GM19395 (cell line): ENCODE results near the gene S100P.
"Not testable (repeated sequence)": the region's sequence is repeated elsewhere in the genome, so short reads cannot be mapped to it uniquely, and the experiment has no call there.

Source experiments
- ATAC-seq: cut with Tn5 transposase; IDR thresholded peaks from one replicate; pipeline ENCODE4 v1.9.1; 2021; ENCODE audit warnings: mild to moderate bottlenecking, moderate library complexity; ENCODE audit not compliant: unreplicated experiment

The S100P gene

DNA sequence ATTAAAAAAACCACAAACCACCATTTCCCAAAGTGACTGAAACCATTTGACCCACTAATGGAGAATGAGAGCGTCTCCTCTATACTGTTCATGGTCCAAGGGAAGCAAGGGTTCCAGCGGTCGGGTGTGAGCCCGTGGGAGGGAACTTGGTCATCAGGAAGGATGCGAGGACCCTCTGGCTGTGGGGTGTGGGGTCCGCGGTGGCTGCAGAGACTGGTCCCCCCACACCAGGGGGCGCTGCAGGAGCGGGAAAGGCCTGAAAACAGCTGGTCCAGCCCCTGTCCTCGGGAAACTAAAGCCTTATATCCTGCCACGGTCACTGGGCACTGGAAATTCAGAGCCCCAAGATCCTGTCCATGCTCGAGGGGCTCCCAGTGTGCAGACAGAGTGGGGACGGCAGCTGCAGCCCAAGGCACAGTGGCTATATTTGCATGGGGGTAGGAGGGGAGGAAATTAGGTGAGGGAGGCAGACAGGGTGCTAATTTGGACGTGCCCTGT is 26.6 kb downstream of the S100P start:
- no peak for ATAC-seq

DNA sequence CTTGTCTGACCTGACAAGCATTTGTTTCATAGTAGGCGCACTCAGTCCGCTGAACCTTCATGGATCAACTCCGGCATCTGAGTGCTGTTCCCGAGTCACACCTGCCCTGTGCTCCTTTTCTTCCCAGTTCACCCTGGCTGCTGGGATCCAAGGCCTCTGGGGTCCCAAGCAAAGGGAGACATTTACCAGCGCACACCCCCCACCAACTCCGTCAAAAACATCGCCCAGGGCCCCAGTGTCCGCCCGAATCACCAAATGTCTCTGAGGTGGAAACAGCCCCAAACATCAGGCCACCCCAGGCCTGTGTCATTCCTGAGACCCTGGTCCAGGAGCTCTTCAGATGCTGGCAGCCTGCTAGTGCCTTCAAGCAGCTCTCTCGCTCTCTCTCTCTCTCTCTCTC is 27.4 kb downstream of the S100P start:
- no peak for ATAC-seq

DNA sequence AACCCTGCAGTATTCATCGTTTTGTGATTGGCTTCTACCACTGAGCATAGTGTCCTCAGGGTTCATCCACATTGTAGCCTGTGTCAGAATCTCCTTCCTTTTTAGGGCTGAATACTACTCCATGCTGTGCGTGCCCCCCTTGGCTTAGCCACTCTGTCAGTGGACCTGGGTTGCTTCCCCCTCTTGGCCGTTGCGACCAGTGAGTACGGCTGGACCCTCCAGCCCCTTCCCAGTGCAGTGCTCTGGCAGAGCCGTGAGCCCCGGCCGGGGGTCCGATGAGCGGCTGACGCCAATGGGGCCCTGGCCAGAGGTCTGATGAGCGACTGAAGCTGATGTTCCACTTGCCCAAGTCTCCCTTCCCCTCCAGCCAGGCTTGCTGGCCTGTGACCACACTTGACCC is 29.2 kb downstream of the S100P start:
- no peak for ATAC-seq

DNA sequence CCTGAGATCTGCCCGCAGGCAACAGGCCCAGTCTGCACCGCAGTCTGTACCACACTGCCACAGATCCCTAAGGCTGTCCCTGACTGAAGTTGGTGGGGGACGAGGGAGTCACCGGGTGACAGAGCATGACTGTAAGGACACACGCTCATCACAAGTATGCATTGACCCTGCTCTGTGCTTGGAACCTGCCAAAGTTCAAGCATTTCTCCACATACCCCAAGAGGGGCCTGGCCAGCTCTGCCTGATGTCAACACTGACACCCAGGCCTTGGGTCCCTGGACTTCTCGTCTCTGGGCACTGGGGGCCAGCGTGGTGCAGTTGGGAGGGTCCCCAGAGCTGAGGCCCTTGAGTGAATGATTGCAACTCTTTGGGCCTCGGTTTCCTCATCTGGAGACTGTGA is 30.2 kb downstream of the S100P start:
- ATAC-seq: no peak

DNA sequence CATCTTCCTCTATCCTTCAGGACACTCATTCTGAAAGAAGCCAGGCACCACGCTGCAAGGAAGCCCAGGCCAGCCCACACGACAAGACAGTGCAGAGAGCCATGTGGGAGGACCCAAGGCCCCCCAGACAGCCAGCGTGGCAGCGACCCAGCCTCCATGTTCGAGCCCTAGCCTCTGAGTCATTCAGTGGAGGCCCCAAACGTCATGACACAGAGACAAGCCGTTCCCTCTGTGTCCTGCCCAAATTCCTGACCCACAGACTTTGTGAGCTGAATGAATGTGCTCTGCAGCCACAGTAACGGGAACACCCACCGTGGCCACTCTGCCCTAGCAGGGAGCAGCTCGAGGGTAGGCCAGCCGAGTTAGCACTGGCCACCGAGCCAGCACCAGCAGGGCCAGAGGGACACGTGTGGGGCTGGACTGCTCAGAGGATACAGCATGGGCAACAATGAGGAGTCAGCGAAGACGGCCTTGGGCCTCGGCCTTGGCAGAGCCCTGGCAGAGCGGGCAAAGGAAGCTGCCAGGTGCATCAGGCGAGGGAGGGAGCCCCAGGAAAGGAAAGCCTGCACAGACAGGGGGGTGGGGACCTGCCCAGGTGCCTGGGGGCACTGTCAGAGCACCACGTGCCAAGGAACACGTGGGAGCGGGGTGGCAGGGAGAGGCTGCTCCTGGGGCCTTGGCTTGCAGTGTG is 30.9 kb downstream of the S100P start:
- no peak for ATAC-seq

DNA sequence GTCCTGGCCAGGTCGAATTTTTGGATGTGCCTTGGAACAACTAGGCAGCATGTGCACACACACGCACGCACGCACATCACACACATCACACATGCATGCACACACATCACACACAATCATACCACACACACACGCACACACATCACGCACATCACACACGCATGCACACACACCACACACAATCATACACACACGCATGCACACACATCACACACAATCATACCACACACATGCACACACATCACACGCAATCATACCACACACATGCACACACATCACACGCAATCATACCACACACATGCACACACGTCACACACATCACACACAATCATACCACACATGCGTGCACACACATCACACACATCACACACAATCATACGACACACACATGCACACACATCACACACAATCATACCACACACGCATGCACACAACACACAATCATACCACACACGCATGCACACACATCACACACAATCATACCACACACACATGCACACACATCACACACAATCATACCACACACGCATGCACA is 31.8 kb downstream of the S100P start:
- not testable (repeated sequence) for ATAC-seq

DNA sequence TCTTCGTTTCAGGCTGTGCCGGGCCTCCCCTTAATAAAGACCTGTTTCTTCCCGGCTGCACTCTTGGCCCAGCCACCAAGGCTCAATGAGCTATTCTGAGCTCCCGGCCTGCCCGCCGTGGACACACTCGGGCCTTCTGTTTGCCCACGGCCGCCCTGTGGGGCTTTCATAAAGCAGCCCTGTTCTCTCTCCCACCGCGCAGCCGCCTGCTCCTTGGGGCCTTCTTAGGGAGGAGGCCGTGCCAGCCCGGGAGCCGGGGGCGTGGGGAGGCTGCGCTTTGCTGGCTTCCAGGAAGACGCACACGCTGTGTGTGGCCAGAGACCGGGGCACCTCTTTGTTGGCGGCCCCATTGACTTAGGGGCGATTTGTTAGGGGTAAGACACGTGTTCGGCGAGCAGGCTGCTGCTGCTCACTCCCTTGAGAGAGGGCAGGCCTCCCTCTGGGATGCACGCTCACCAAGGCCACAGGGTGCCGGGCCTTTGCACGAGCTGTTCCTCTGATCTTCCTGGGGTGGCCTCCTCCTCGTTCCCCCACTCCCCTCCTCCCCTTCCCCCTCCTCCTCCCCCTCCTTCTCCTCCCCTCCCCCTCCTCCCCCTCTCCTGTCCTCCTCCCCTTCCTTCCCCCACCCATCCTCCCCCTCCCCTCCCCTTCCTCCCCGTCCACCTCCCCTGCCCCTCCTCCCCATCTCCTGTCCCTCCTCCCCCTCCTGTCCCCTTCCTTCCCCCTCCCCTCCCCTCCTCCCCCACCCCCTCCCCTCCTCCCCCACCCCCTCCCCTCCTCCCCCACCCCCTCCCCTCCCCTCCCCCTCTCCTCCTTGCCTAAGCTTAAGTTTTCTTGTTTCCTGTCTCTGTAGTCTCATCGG is 33.6 kb downstream of the S100P start:
- no peak for ATAC-seq

DNA sequence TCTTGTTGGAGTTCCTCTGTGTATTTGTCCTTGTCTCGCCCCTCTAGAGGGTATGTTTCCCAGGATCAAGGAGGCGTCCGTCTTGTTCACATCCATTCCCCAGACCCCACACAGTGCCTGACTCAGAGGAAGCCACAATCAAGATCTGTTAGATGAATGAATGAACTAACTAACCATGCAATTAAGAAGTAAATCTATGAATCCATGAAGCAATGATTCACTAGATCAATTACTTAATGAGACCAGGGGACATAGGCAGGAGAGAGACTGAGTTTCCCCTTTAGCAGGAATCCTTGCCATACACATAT is 34.2 kb downstream of the S100P start:
- no peak for ATAC-seq

DNA sequence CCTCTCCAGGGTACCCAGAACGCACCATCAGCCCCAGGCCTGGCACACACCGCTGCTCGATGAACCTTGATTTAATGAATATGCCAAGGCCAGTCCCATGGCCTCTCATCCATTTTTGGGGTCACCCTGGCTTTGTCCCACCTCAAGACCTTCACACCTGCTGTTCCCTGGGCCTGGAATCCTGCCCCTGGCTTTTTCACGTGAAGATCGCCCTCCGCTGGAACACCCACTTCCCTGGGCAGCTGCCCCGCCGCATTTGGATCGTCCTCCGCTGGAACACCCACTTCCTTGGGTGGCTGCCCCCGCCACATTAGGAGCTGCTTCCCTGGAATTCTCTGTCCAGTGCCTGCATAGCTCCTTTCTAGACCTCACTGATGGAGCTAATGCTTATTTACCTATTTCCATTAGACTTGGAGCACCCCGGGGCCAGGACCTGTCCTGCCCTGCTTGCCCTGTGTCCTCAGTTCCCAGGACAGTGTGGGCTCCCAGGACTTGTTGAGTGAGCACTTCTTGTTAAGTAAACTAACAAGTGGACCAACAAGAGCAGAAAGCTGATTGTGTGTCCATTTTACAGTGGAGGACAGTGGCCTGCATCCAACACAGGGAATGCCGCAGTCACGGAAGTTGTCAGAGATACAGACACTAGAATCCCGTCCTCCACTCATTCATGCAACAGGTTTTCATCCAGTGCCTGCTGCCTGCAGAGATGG is 34.8 kb downstream of the S100P start:
- no peak for ATAC-seq

DNA sequence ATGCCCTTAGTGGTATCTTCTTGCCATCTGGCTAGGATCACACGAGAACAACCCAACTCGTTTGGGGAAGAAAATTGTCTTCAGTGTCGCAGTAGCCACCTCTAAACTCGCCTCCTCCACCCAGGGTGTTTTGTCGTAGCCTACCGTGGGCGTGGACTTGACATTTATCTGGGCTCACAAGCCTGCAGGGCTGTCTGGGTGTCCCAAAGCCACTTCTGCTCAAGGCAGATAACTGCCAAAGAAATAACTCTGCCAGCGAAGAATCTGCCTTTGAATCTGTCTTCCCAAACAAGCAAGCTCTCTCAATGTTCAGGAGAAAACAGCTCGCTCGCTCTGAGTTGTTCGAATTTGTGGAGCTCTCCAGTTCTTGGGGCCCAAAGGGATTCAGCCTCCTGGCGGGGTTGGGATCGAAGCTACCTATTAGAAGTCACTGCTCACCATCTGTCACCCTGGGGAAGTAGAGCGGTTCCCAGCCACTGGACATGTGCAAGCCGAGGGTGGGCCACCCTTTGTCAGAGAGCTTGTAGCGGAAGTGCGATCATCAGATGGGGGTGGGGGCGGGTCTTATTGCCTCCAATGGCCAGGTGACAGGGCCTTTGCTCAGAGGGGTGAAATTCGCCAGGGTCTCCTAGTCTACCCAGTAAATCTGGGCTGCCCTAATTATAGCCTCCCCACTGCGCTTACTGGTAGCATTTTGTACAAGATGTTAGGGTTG is 37.1 kb downstream of the S100P start:
- no peak for ATAC-seq

DNA sequence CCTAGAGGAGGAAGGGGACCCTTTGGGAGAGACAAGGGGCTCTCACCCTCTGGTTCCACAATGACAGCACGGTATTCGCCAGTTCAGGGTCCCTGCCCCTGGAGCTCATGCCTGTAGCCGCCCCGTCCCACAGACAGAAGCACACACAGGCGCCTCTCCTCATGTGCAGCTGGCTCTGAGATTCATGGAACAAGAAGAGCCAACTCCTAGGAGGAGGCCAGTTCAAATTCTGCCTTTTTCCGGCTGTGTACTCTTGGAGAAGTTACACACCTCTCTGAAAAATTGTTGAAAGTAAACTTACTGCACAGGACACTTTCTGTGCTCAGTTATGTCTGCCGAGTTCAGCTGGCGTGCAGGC is 37.6 kb downstream of the S100P start:
- ATAC-seq: no peak

DNA sequence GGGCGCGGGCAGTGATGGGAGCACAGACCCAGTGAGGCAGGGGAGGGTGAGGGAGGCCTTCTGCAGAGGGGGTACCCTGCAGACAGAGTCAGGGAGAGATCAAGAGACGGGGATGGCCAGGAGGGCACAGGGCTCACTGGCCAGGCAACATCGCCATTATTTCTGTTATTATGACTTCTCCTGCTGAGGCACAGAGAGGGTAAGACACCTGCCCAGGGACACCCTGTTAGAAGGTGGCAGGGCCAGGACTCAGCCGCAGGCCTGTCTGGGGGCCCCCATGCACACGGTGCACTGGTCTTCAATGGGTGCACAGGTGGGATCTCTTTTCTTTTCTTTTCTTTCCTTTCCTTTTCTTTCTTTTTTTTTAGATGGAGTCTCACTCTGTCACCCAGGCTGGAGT is 38.1 kb downstream of the S100P start:
- no peak for ATAC-seq

DNA sequence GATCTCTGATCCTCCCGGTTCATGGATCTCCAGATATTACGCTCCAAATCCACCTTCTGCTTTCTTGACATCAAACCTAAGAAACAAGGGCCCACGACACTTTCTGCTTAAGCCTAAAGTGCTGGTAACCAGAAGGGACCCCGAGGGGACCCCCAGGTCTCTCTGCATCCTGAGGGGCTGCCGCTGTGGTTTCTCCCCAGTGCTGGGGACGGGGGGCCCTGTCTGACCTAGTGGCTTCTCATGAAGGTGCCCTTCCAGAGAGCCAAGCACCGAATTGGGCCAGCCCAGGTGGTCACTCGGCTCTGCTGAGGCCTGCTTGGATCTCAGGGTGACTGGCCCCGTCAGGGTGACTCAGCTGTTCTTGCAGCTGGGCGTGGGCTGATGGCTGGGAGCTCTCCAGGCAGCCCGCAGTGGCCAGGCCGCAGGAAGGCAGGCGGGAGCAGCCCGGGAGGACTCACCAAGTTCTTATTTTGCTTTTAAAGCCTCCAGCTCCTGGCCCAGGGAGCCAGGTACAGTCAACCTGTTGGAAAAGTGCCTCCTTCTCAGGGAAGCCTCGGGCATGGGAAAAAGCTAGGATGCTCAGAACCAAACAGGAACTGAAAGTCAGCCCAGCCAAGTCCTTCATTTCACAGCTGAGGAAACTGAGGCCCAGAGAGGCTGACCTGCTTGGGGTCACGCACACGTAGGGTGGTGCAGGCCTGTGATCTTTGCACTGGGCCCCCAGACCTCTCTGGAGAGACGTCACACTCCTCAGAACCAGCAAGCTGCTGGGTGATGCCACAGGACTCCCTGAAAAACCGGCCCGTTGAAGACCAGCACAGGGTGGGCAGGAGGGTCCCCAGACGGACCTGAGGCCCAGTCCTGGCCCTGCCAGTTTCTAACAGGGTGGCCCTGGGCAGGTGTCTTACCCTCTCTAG is 39.0 kb downstream of the S100P start:
- ATAC-seq: no peak

DNA sequence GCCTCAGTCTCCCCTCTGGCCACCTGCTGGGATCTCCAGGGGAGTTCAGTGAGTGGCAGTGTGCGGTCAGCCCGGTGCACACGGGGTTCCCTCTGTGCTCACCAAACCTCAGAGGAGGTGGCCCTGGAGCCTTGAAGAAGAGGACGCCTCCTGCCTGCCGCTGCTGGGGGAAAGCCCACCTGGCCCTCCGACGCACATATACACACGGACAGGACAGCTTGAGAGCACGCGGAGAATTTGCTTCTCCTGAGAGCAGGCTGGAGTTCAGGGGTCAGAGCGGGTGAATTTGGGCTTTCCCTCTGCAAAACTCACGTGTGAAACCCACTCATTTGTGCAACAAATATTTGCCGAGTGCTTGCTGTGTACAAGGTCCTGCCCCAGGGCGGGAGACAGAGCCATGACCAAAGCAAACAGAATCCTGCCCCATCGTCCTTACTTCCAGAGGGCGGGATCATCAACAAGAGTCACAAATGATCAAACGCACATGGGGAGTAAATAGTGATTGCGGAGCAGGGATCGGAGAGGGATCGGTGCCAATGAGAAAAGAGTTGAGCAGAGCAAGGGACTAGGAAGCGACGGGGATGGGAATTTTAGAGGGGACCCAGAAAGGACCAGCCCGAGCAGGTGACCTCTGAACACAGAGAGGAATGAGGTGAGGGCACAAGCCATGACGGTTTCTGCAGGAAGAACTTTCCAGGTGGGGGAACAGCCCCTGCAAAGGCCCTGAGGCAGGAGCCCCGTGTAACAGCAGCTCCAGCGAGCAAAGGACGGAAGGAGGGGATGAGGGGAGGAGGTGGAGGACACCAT is 39.9 kb downstream of the S100P start:
- ATAC-seq: no peak

DNA sequence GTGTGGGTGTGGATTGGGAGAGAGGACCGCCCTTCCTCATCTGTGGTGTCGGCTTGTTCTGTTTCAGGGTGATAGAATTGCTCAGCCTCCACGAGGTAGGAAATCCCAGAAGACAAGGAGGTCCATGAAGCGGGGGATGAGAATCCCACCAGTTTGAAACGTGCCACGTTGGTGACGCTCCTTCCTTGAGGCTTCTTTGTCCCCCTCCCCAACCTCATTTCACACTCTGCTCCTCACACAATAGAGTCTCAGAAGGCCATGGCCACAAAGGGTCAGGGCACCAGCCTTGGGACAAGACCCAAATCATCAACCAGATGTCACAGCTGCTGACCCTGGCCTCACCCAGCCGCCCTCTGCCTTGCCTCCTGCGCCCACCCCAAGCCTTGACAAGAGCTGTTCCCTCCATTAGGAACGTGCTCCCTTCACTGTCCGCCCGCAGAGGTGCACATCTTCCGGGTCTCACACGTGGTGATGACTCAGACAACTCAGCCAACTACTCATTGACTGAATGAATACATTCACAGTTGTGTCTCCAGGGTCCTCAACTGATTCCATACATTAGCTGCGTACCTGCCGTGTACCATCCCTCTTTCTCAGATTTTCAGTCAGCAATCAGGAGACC is 40.6 kb downstream of the S100P start:
- no peak for ATAC-seq

DNA sequence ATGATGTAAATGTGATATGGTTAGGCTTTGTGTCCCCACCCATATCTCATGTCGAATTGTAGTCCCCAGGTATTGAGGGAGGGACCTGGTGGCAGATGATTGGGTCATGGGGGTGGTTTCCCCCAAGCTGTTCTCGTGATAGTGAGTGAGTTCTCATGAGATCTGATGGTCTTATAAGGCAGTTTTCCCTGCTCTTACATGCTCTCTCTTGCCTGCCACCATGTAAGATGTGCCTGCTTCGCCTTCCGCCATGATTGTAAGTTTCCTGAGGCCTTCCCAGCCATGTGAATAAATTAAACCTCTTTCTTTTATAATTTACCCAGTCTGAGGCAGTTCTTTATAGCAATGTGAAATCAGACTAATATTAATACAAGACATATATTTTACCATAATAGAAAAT is 46.2 kb downstream of the S100P start:
- ATAC-seq: no peak

DNA sequence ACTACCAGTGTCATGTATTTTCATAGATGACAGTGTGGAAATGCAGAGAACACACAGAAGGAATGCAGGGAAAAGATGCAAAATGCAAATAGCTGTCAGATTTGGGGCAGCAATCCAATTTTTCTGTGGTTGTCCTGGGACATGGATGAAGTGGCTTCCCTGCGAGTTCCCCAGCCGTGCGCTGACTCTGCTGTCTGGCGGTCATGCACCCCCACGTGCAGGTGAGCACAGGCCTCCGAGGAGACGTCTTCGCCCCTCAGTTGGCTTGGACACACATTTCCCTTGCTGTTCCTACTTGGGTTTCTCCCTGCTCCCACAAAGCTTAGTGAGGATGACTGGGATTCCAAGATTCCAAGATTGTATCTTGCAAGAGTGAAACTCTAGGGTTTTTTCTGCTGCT is 46.7 kb downstream of the S100P start:
- ATAC-seq: no peak

DNA sequence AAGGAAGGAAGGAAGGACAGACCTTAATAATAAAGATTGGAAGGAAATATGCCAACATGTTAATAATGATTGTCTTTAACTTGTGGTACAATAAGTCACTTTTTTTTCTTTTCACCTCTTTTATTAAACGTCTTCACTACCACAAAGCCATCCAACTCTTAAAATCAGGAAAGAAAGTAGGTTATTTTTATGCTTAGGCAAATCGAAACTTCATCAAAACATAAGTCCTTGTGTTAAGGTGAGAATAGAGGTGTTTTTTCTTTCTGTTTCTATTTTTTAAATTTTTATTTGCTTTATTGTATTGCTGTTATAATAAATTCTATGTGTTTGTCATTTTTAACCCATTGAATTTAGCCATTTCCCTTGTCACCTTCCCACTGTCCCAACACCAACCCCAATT is 48.8 kb downstream of the S100P start:
- no peak for ATAC-seq

DNA sequence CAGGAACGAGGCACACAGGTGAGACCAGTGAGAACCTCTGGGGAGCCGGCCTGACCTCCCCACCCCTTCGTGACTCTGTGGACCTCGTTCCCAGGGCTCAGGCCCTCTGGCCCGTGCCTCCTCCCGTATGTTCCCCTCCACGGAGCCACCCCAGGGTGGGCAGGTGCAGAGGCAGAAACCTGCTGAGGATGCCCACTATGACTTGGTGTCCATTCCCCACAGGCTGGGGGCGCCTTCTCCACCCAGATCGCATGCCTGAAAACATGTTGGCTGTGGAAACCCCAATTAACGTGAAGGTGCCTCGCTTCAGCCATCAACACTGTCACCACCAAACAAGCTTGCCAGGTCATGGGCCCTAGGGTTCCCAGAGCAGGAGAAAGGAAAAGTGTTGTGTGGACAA is 49.3 kb downstream of the S100P start:
- ATAC-seq: no peak
